Esophagus mucosa (tissue), 1 donor: Measurements from ENCODE around the gene CHDH. TPM values are rescaled to one million over a fixed set of nuclear protein-coding genes. Genes with fewer than 3 reads are reported as not detected.

Source experiments
- total RNA-seq: library from RNA; stranded (reverse); gene quantifications from one replicate; pipeline ENCODE4 v1.2.4, GENCODE V29; 2023
- donor health status: DM: yes; HTN: yes; CAD: no.

The CHDH gene
- total RNA-seq, 1 donor from 2014 or later: 1.6 TPM

Other genes starting within 250 kb of the CHDH start
- 0.20 TPM for gene IL17RB, start 149 bp upstream of the CHDH start, total RNA-seq
- gene ACTR8, start 35.7 kb upstream of the CHDH start, total RNA-seq: 17.1 TPM
- gene SELENOK, start 45.4 kb upstream of the CHDH start, total RNA-seq: 23.7 TPM